Measurements from ENCODE around the gene NAPSA.

- TF ChIP-seq EZH2 (optimal IDR thresholded peaks at IDR 0.05; ENCODE audit: low read depth, low read length) (no peak), CTCF (IDR thresholded peaks at IDR 0.05; ENCODE audit: low read length) (no peak), EZH2phosphoT487 (IDR thresholded peaks at IDR 0.05; ENCODE audit: low read length) (no peak)
Observed at GRCh38 chr19:50394017-50394416, 28.6 kb upstream of the NAPSA start.

Measured in MM.1S (cell line).